Measurements from ENCODE around the gene CLCN1. TPM values are rescaled to one million over a fixed set of nuclear protein-coding genes. Genes with fewer than 3 reads are reported as not detected.
A peak's percentile ranks its signal among the peaks of the same experiment; 100 is the strongest.

CLCN1 gene
- total and polyA plus RNA-seq, 2 of the 4 experiments (the other 2 are of a cell fraction): not detected

GRCh38 chr7:143321242-143321641 is 5.3 kb downstream of the CLCN1 start:
- no peak overlapping the region for H3K4ac ChIP-seq (ENCODE audit: low read depth, low read length)
- WGBS, 2 experiments (ENCODE audit: extremely low coverage in 2 of 2, insufficient read length in 1 of 2): 96% methylated on average over 9 of the region's 10 CpGs; no CpG with 5 or more reads in 1 of the 2 experiments
- ChIA-PET CTCF (no interaction called here), POLR2A (ENCODE audit: unreplicated experiment) (no interaction called here)
- H3K36me3 ChIP-seq (ENCODE audit: control insufficient read depth, insufficient read depth, low read length): no peaks in the 10 kb centered on the region
- ATAC-seq (ENCODE audit: low read depth) (no peak), DNase-seq (no peak)
- H3K79me1 ChIP-seq (ENCODE audit: low read depth in 1 of 2, low read length in 2 of 2): no peaks in the 10 kb centered on the region
- no peak overlapping the region for H3K27ac ChIP-seq (ENCODE audit: insufficient read depth, low read length)
- no peak overlapping the region for H4K8ac ChIP-seq (ENCODE audit: low read depth in 2 of 2, low read length in 2 of 2)
- in situ Hi-C loops (cut with MboI; ENCODE audit: low sequenced_read_pairs) (no loop called here), dilution Hi-C loops (cut with HindIII; ENCODE audit: low sequenced_read_pairs, unreplicated experiment) (no loop called here), intact Hi-C loops (cut with micrococcal nuclease) (no loop called here)
- no peak overlapping the region for H2BK5ac ChIP-seq (ENCODE audit: low read depth, low read length, poor library complexity, severe bottlenecking)
- H3K9ac ChIP-seq (ENCODE audit: low read depth, low read length): no peak overlapping the region
- H2BK20ac ChIP-seq (ENCODE audit: low read depth, low read length): no peak overlapping the region
- no peak overlapping the region for H3K18ac ChIP-seq (ENCODE audit: low read depth, low read length)
- H2AFZ ChIP-seq (replicated peaks; ENCODE audit: low read length, poor library complexity): no peak overlapping the region
- H2BK15ac ChIP-seq (ENCODE audit: low read depth, low read length): no peak overlapping the region
- H3K27me3 ChIP-seq (ENCODE audit: control insufficient read depth, insufficient read depth, low read length): peaks cover 5% of the 10 kb centered on the region
- no peak overlapping the region for H3K14ac ChIP-seq (replicated peaks; ENCODE audit: low read depth, low read length)
- H3K4me3 ChIP-seq (ENCODE audit: insufficient read depth, low read depth, low read length): no peak overlapping the region
- no peak overlapping the region for H4K5ac ChIP-seq (ENCODE audit: low read depth, low read length)
- H2AK9ac ChIP-seq (replicated peaks; ENCODE audit: low read depth, low read length, poor library complexity): peak overlapping the region; percentile 29
- H3K4me1 ChIP-seq (ENCODE audit: control insufficient read depth, insufficient read depth, low read length): peaks cover 10% of the 10 kb centered on the region; the same call in 1 of the 2 replicates
- H3K4me2 ChIP-seq (ENCODE audit: low read depth, low read length): no peak overlapping the region
- H2AK5ac ChIP-seq (ENCODE audit: low read depth, low read length): 0 out of 2 replicates have a peak overlapping the region, but pooled peaks have one; percentile 12
- H4K20me1 ChIP-seq (ENCODE audit: insufficient read depth, low read length): no peaks in the 10 kb centered on the region
- no peak overlapping the region for H3K23ac ChIP-seq (ENCODE audit: low read depth, low read length)
- TF ChIP-seq RCOR1 (IDR thresholded peaks at IDR 0.05; ENCODE audit: insufficient replicate concordance, low read length) (no peak), CEBPB (IDR thresholded peaks at IDR 0.05; ENCODE audit: low read depth, low read length) (no peak)
- H3K56ac ChIP-seq (ENCODE audit: extremely low read depth, insufficient read depth, low read length): no peak overlapping the region
- no peaks in the 10 kb centered on the region for H3K9me3 ChIP-seq (ENCODE audit: control insufficient read depth, insufficient read depth, low read length)
- no TSS peak for BruUV-seq (replicated peaks)
- H4K91ac ChIP-seq (ENCODE audit: insufficient read depth, low read depth, low read length): no peak overlapping the region
- H2BK120ac ChIP-seq (ENCODE audit: low read depth, low read length): no peak overlapping the region
- no peaks in the 10 kb centered on the region for H3K9me1 ChIP-seq (ENCODE audit: insufficient read depth, low read length)

All from IMR-90 (cell line).